Measurements from ENCODE around the gene TMC2.
"Not testable (repeated sequence)": the region's sequence is repeated elsewhere in the genome, so short reads cannot be mapped to it uniquely, and the experiment has no call there.

The TMC2 gene

GRCh38 chr20:2536560-2536986 is at the start of gene TMC2:
Gene TMC2 (plus strand): TSS chr20:2536573. CDS start chr20:2536622, 49 bp downstream.
- no peak for DNase-seq (ENCODE audit: low read depth)

GRCh38 chr20:2502808-2503384 is 33.5 kb upstream of the TMC2 start:
- not testable (repeated sequence) for DNase-seq (ENCODE audit: low read depth)

GRCh38 chr20:2504803-2505202 is 31.6 kb upstream of the TMC2 start:
- DNase-seq (ENCODE audit: low read depth), result not testable (repeated sequence)

DNA sequence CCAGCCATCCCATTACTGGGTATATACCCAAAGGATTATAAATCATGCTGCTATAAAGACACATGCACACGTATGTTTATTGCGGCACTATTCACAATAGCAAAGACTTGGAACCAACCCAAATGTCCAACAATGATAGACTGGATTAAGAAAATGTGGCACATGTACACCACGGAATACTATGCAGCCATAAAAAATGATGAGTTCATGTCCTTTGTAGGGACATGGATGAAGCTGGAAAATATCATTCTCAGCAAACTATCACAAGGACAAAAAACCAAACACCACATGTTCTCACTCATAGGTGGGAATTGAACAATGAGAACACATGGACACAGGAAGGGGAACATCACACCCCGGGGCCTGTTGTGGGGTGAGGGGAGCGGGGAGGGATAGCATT is 29.9 kb upstream of the TMC2 start:
- not testable (repeated sequence) for DNase-seq (ENCODE audit: low read depth)

DNA sequence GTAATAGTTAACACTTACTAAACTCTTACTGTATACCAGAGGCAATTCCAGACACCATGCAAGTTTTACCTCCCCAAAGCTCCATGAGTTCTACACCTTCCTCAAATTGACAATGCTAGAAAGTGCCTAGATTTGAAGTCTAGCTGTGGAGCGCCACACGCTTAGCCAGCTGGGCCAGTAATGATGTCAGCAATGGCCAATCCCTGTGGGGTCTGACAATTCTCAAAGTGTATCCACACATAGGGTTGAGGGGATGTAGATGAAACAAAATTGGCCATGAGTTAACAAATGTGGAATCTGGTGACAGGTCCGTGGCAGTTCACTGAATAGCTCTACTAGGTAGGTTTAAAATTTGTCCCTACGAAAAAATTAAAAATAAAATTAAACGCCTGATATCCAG is 28.9 kb upstream of the TMC2 start:
- DNase-seq (ENCODE audit: low read depth), result no peak

DNA sequence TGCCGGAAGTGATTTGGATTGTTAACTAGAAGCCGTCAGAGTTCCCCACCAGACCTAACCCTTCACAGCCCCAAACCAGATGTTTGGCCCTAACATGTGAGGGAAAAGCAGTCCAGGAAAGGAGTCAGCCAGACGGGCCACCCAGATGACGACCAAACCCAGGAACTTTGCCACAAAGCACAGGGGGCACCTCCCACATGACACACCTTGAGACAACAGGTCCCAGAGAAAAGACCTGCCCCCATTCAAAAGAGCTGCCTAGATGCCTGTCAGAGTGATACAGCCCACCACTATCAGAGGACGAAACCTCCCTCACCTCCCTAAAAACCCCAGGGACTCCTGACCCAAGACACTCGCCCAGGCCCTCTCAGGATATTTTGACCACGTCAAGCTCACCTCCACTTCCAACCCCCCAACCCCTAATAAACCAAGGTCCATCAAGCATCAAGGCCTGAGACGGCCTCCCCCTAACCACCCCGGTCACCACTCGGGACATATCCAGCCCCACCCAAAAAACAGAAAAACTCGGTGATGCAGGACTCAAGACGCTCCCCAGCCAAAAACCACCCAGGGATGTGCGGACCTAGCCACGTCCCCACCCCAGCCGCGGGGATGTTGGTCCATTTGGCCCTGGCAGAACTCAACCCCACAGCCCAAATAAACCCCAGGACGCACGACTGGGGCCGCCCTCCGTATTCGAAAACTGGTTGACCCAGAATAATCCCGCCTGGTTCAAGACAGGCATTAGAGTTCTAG is 28.3 kb upstream of the TMC2 start:
- no peak for DNase-seq (ENCODE audit: low read depth)

DNA sequence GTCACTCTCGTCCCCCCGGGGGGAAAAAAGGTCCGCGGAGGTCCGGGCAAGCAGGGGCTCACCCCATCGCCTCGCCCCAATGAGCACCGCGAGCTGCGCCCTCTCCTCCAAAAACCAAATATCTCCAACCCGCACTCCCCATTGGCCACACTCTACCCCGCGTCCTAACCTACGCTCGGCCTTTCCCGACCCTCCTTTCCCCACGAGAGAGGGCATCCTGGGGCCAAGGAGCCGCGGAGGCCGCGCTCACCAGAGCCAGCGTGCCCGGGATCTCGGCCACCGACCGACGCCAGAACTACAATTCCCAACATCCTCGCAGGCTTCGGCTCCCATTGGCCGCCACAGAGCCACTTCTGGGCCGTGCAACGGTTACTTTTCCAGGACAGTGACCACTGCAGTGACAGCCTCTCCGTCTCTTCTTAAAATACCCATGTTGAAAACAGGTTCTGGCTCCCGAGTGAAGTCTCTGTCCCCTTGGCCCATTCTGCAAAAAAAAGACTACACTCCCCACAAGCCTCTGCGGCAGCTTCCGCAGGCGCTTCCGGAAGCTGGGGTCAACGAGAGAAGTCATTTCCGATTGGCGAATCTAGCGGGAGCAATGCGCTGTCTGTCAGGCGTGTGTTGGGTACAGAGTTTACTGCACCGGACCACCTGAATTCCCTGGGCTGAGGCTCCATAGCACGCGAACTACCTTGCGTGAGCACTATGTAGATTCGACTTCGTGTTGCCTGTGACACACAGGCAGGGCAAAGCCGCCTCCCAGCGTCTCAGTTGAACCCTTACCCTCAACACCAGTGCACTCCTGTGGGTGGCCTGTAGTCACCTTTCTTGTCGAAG is 27.5 kb upstream of the TMC2 start, which contains the start of gene ZNF343:
Gene ZNF343 (minus strand): TSS at position 285 of the 837 bp plus-strand sequence. CDS start 15,020 bp downstream, outside the sequence.
- peak; percentile 60 for DNase-seq (ENCODE audit: low read depth)

GRCh38 chr20:2509468-2509781 is 26.9 kb upstream of the TMC2 start:
- no peak for DNase-seq (ENCODE audit: low read depth)

- DNase-seq (ENCODE audit: low read depth), result no peak
Measured at GRCh38 chr20:2509794-2510193, 26.6 kb upstream of the TMC2 start.

DNA sequence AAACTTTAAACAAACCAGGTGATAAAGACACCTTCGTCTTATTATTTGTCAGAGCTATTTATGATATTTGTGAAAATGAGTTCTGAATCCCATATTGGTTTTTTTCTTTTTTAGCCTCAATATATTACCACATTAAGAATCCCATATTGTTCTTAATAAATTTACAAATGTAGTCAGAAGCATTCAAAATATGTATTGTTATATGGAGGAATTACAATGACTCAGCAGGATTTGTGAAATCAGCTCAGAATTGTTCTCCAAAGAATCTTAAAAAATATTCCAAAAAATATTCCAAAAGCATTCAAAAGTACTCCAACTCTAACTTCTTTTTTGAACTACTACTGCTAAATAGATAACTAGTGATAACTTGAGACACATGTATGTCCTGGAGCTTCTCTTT is 21.2 kb upstream of the TMC2 start:
- DNase-seq (ENCODE audit: low read depth), result no peak

GRCh38 chr20:2516399-2516798 is 20.0 kb upstream of the TMC2 start:
- no peak for DNase-seq (ENCODE audit: low read depth)

DNA sequence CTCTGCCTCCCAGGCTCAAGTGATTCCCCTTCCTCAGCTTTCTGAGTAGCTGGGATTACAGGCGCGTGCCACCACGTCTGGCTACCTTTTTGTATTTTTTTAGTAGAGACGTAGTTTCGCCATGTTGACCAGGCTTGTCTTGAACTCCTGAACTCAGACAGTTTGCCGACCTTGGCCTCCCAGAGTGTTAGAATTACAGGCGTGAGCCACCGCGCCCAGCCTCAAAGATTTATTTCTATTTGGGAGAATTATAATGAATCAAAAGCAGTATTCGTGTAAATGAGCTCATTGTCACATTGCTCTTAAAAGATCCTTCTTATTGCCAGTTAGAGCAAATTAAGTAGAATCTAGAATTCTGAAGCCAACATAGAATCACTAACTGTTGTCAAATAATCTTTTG is 18.3 kb upstream of the TMC2 start:
- DNase-seq (ENCODE audit: low read depth), result no peak

- no peak for DNase-seq (ENCODE audit: low read depth)
Measured at GRCh38 chr20:2518558-2518957, 17.8 kb upstream of the TMC2 start.

DNA sequence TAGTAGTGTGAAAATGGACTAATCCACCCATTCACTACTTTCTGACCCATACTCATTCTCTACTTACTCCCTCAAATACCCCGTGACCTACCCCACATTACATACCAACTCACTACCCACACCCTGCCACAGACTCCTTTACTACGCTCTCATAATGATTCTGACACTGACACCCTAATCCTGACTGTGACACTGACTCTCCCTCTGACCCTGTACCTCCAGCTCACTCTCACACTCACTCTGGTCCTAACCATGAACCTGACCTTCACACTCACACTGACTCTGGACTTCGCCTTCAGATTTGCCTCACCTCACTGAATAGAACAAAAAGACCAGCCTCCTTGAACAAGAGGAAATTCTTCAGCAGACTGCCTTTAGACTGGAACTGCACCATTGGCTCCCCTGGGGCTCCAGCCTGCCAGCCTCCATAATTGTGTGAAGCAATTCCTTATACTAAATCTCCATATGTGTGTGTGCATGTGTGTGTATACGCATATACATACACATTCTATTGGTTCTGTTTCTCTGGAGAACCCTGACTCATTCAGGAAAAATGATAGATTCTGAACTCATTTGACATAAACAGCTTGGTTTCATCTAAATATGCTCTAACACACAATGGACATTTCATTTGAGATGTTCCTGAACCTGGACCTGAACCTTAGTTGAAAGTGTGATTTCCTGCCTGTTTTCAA is 17.1 kb upstream of the TMC2 start:
- no peak for DNase-seq (ENCODE audit: low read depth)

GRCh38 chr20:2520617-2521016 is 15.8 kb upstream of the TMC2 start:
- DNase-seq (ENCODE audit: low read depth), result no peak

- DNase-seq (ENCODE audit: low read depth), result no peak
Measured at GRCh38 chr20:2521369-2522305, 14.7 kb upstream of the TMC2 start.

DNA sequence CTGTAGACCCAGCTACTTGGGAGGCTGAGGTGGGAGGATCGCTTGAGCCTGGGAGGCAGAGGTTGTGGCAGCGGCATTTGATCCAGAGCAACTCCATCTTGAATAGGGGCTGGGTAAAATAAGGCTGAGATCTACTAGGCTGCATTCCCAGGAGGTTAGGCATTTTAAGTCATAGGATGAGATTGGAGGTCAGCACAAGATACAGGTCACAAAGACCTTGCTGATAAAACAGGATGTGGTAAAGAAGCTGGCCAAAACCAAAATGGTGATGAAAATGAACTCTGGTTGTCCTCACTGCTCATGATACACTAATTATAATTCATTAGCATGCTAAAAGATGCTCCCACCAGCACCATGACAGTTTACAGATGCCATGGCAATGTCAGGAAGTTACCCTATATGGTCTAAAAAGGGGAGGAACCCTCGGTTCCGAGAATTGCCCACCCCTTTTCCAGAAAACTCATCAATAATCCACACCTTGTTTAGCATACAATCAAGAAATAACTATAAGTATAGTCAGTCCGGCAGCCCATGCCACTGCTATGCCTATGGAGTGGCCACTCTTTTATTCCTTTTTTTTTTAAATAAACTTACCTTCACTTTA is 13.4 kb upstream of the TMC2 start:
- DNase-seq (ENCODE audit: low read depth), result not testable (repeated sequence)

DNA sequence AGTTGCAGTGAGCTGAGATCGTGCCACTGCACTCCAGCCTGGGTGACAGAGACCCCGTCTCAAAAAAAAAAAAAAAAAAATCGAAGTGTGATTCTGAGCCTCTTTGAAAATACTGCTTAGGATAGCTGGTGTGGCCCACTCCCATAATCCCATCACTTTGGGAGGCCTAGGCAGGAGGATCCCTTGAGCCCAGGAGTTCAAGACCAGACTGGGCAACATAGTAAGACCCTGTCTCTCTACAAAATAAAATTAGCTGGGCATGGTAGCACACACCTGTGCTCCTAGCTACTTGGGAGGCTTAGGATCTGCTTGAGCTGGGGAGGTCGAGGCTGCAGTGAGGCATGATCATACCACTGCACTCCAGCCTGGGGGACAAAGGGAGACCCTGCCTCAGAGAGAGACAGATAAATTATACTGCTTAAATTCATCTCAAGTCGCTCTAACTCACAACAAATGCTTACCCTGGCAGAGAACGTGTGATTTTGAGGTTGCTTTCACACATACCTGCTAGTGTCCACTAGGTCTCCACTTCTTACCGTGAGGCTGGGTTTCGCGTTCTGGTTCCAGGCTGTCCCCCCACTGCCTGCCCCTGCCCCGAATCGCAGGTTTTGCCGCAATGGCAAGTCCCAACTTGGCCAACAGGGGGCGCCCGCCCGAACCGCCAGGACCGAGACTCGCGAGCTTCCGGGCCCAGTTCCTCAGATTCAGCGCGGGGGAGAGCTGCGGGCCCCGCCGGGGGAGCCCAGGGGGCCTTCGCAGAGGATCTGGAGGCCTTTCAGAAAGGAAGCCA is 12.3 kb upstream of the TMC2 start:
- DNase-seq (ENCODE audit: low read depth), result peak; percentile 65

GRCh38 chr20:2524709-2525506 is 11.5 kb upstream of the TMC2 start:
- no peak for DNase-seq (ENCODE audit: low read depth)

Measured in T-helper 22 cell (primary cell).